Gastrocnemius medialis (tissue), 4 donors: ENCODE data around the gene PDPN. TPM values are rescaled to one million over a fixed set of nuclear protein-coding genes. Genes with fewer than 3 reads are reported as not detected.

Source experiments
- ATAC-seq, 2 donors: fragments of 150-250 bp; one replicate each; pipeline ENCODE4 v1.9.1; 2016
- DNase-seq, 2 donors: peaks; one replicate each; pipeline ENCODE4 v3.0.0-alpha.2; 2019
- H3K27ac ChIP-seq, 4 donors: fragments of 200-600 bp; sonication (generic); 1 replicate in 1 of 4; 2 replicates in 3 of 4; pipeline ENCODE4 v1.5.1; 2016 to 2018; ENCODE audit warnings: mild to moderate bottlenecking in 2 of 4, moderate library complexity in 1 of 4
- H3K27me3 ChIP-seq, 3 donors: fragments of 200-600 bp; sonication (generic) in 2 of 3; 1 replicate in 1 of 3; 2 replicates in 2 of 3; pipeline versions ENCODE4 v1.5.1 to v1.6.0; 2016 to 2019; ENCODE audit warnings: mild to moderate bottlenecking in 1 of 3, moderate library complexity in 1 of 3
- H3K36me3 ChIP-seq, 2 donors: fragments of 200-600 bp; sonication (generic) in 1 of 2; one replicate each; pipeline ENCODE4 v1.5.1; 2017 to 2018
- H3K4me1 ChIP-seq, 2 donors: fragments of 200-600 bp; sonication (generic) in 1 of 2; one replicate each; pipeline ENCODE4 v1.5.1; 2016 to 2017; ENCODE audit warnings: mild to moderate bottlenecking in 2 of 2
- H3K4me3 ChIP-seq, 4 donors: fragments of 200-600 bp; sonication (generic) in 3 of 4; 1 replicate in 1 of 4; 2 replicates in 3 of 4; pipeline ENCODE4 v1.5.1; 2016 to 2019; ENCODE audit warnings: mild to moderate bottlenecking in 2 of 4
- H3K9me3 ChIP-seq, 3 donors: fragments of 200-600 bp; sonication (generic) in 2 of 3; 1 replicate in 1 of 3; 2 replicates in 2 of 3; pipeline ENCODE4 v1.5.1; 2016 to 2019
- CTCF ChIP-seq, 5 experiments: fragments of 450-650 bp in 3 of 5; fragments of 200-600 bp in 2 of 5; sonication (generic) in 2 of 5; IDR thresholded peaks in 4 of 5; conservative IDR thresholded peaks in 1 of 5; 1 replicate in 4 of 5; 2 replicates in 1 of 5; pipeline ENCODE4 v1.5.1; 2016 to 2019; ENCODE audit warnings: antibody characterized with exemption in 5 of 5, mild to moderate bottlenecking in 3 of 5, moderate library complexity in 3 of 5
- POLR2A ChIP-seq, 2 donors: fragments of 450-650 bp; IDR thresholded peaks; one replicate each; pipeline ENCODE4 v1.6.1; 2017; ENCODE audit warnings: antibody characterized with exemption in 2 of 2, mild to moderate bottlenecking in 2 of 2, moderate library complexity in 2 of 2
- in situ Hi-C, 4 donors: fragments of 200-750 bp; cut with MboI; loops; one replicate each; pipeline versions ENCODE4 v1.15.0 to v1.8.0; 2017; ENCODE audit warnings: low sequenced_read_pairs in 4 of 4
- intact Hi-C: fragments of 100-400 bp; cut with DNase I; formaldehyde crosslinking; loops from one replicate; pipeline ENCODE4 v1.15.1; 2023; ENCODE audit warnings: low total_unique reads
- total RNA-seq, 4 donors: library from RNA; depleted of rRNA; stranded (reverse); fragments of >200 nt; gene quantifications; one replicate each; pipeline versions ENCODE4 v1.1.0 to v1.2.3, GENCODE V29; 2016

The PDPN gene
- total RNA-seq, 4 donors from 2014 or later = 9.8 to 42.5 (median 21.3) TPM

GRCh38 chr1:13666317-13666716 lies 82.7 kb downstream of the PDPN start:
- H3K4me1 ChIP-seq = no peaks in the 10 kb centered on the region
- DNase-seq (no peak), ATAC-seq (no peak)
- TF ChIP-seq CTCF (IDR thresholded peaks at IDR 0.05 in 4 of 5, conservative IDR thresholded peaks at IDR 0.05 in 1 of 5) (no peak), POLR2A (IDR thresholded peaks at IDR 0.05) (no peak)
- no peak overlapping the region for H3K27ac ChIP-seq
- in situ Hi-C loops (loop anchor here in 3 of 4 donors (10.0 kb wide), 2 partner anchors 158 to 168 kb away; no protein-coding TSS in a partner anchor), intact Hi-C loops (loop anchor here (5.0 kb wide), 2 partner anchors 61 to 161 kb away; no protein-coding TSS in a partner anchor)
- no peaks in the 10 kb centered on the region for H3K36me3 ChIP-seq
- H3K4me3 ChIP-seq = no peak overlapping the region
- no peaks in the 10 kb centered on the region for H3K9me3 ChIP-seq
- H3K27me3 ChIP-seq = no peaks in the 10 kb centered on the region

Other genes with a start within 250 kb of the PDPN start
- gene PRAMEF14, start 236.7 kb upstream of the PDPN start, total RNA-seq = not detected
- gene PRAMEF19, start 211.9 kb upstream of the PDPN start, total RNA-seq = not detected
- gene PRAMEF17, start 194.2 kb upstream of the PDPN start, total RNA-seq = not detected
- gene PRAMEF20, start 173.4 kb upstream of the PDPN start, total RNA-seq = not detected
- 1 to 10 TPM; 2.1 to 6.8 (median 5.7) TPM for gene LRRC38, start 69.8 kb upstream of the PDPN start, total RNA-seq
- gene PRDM2, start 116.4 kb downstream of the PDPN start, total RNA-seq = 10 to 100 TPM; 24.1 to 38.3 (median 35.6) TPM